IMR-90 (cell line): ENCODE data around the gene CLUH. TPM values are rescaled to one million over a fixed set of nuclear protein-coding genes. Genes with fewer than 3 reads are reported as not detected.

Experiments
- ATAC-seq: fragments of 200-7000 bp; cut with Tn5 transposase; 2 replicates; pipeline ENCODE4 v1.9.1; 2020; ENCODE audit warnings: low read depth, mild to moderate bottlenecking, moderate library complexity
- BruUV-seq: library from RNA; stranded (reverse); fragments of 400-500 nt; replicated peaks from 2 replicates; lab custom pipeline; 2021; lab: Mats Ljungman, UMichigan
- CTCF ChIA-PET: fragments of 300-600 bp; formaldehyde crosslinking; extraction: SDS; loops from one replicate; lab custom pipeline; 2021; ENCODE audit warnings: antibody characterized with exemption; lab: Yijun Ruan, JAX
- POLR2A ChIA-PET: fragments of 300-600 bp; sonication (Branson Sonifier 250); formaldehyde crosslinking; loops from one replicate; lab custom pipeline; 2022; ENCODE audit warnings: antibody characterized with exemption; ENCODE audit not compliant: unreplicated experiment; lab: Charles Lee
- DNase-seq: peaks from one replicate; pipeline ENCODE4 v3.0.0; 2013
- H2AFZ ChIP-seq: replicated peaks from 2 replicates; pipeline ENCODE3; 2013; ENCODE audit warnings: low read length, mild to moderate bottlenecking; ENCODE audit not compliant: poor library complexity
- H2AK5ac ChIP-seq: 2 replicates; pipeline ENCODE4 v1.6.1; 2013; ENCODE audit warnings: low read depth, low read length, inconsistent platforms
- H2AK9ac ChIP-seq: replicated peaks from 2 replicates; pipeline ENCODE3; 2013; ENCODE audit warnings: mild to moderate bottlenecking, low read depth, low read length, moderate library complexity; ENCODE audit not compliant: poor library complexity
- H2BK120ac ChIP-seq: 2 replicates; pipeline ENCODE4 v1.6.1; 2013; ENCODE audit warnings: low read depth, low read length, inconsistent platforms
- H2BK15ac ChIP-seq: 3 replicates; pipeline ENCODE4 v1.6.1; 2013; ENCODE audit warnings: low read depth, low read length, inconsistent platforms
- H2BK20ac ChIP-seq: 2 replicates; pipeline ENCODE4 v1.6.1; 2013; ENCODE audit warnings: low read depth, mild to moderate bottlenecking, inconsistent platforms, low read length, moderate library complexity
- H2BK5ac ChIP-seq: 2 replicates; pipeline ENCODE4 v1.6.1; 2013; ENCODE audit warnings: mild to moderate bottlenecking, low read depth, low read length, inconsistent platforms; ENCODE audit not compliant: poor library complexity, severe bottlenecking
- H3K14ac ChIP-seq: replicated peaks from 2 replicates; pipeline ENCODE4 v1.6.1; 2013; ENCODE audit warnings: low read depth, low read length, inconsistent platforms
- H3K18ac ChIP-seq: 2 replicates; pipeline ENCODE4 v1.6.1; 2013; ENCODE audit warnings: low read depth, low read length, control low read depth
- H3K23ac ChIP-seq: 2 replicates; pipeline ENCODE4 v1.6.1; 2013; ENCODE audit warnings: low read depth, low read length, inconsistent platforms
- H3K27ac ChIP-seq: 2 replicates; pipeline ENCODE4 v1.5.1; 2013; ENCODE audit warnings: mild to moderate bottlenecking, control low read depth, low read length; ENCODE audit not compliant: insufficient read depth
- H3K27me3 ChIP-seq: 2 replicates; pipeline ENCODE4 v1.6.1; 2013; ENCODE audit warnings: low read length; ENCODE audit not compliant: control insufficient read depth, insufficient read depth
- H3K36me3 ChIP-seq: 2 replicates; pipeline ENCODE4 v1.6.1; 2013; ENCODE audit warnings: low read length, mixed read lengths; ENCODE audit not compliant: control insufficient read depth, insufficient read depth
- H3K4ac ChIP-seq: 2 replicates; pipeline ENCODE4 v1.6.1; 2013; ENCODE audit warnings: low read depth, low read length, inconsistent platforms
- H3K4me1 ChIP-seq: 2 replicates; pipeline ENCODE4 v1.6.1; 2013; ENCODE audit warnings: low read length, mixed read lengths; ENCODE audit not compliant: control insufficient read depth, insufficient read depth
- H3K4me2 ChIP-seq: 2 replicates; pipeline ENCODE4 v1.6.1; 2013; ENCODE audit warnings: low read depth, mild to moderate bottlenecking, control low read depth, low read length, moderate library complexity
- H3K4me3 ChIP-seq: 2 replicates; pipeline ENCODE4 v1.5.1; 2013; ENCODE audit warnings: low read depth, mild to moderate bottlenecking, control low read depth, low read length, moderate library complexity; ENCODE audit not compliant: insufficient read depth
- H3K56ac ChIP-seq: 2 replicates; pipeline ENCODE4 v1.6.1; 2013; ENCODE audit warnings: low read length, inconsistent platforms; ENCODE audit not compliant: insufficient read depth; ENCODE audit errors: extremely low read depth
- H3K79me1 ChIP-seq, 2 experiments: 2 replicates each; pipeline ENCODE4 v1.6.1; 2013; ENCODE audit warnings: low read length in 2 of 2, inconsistent platforms in 1 of 2, low read depth in 1 of 2
- H3K9ac ChIP-seq: 2 replicates; pipeline ENCODE4 v1.6.1; 2013; ENCODE audit warnings: low read depth, low read length, control low read depth
- H3K9me1 ChIP-seq: 2 replicates; pipeline ENCODE4 v1.6.1; 2013; ENCODE audit warnings: low read length, inconsistent platforms; ENCODE audit not compliant: insufficient read depth
- H3K9me3 ChIP-seq: 2 replicates; pipeline ENCODE4 v1.6.1; 2013; ENCODE audit warnings: low read length; ENCODE audit not compliant: control insufficient read depth, insufficient read depth
- H4K20me1 ChIP-seq: 2 replicates; pipeline ENCODE4 v1.6.1; 2013; ENCODE audit warnings: low read length, inconsistent platforms; ENCODE audit not compliant: insufficient read depth
- H4K5ac ChIP-seq: 2 replicates; pipeline ENCODE4 v1.6.1; 2013; ENCODE audit warnings: mild to moderate bottlenecking, low read depth, low read length, control low read depth
- H4K8ac ChIP-seq, 2 experiments: 2 replicates each; pipeline ENCODE4 v1.6.1; 2013; ENCODE audit warnings: low read depth in 2 of 2, low read length in 2 of 2, control low read depth in 1 of 2, inconsistent platforms in 1 of 2
- H4K91ac ChIP-seq: 2 replicates; pipeline ENCODE4 v1.6.1; 2013; ENCODE audit warnings: low read depth, low read length, inconsistent platforms; ENCODE audit not compliant: insufficient read depth
- MAFK ChIP-seq: IDR thresholded peaks from 2 replicates; pipeline ENCODE4 v1.6.1; 2012; ENCODE audit warnings: low read depth, low read length, improper control_type of control experiment
- SMC3 ChIP-seq: fragments of 150-350 bp; IDR thresholded peaks from 2 replicates; pipeline ENCODE4 v1.6.1; 2016; ENCODE audit warnings: low read depth, mild to moderate bottlenecking, antibody characterized with exemption, low read length, moderate library complexity
- WGBS, 2 experiments: methylation state at CpG; one replicate each; pipeline versions ENCODE4 v1.1.5 to v1.1.7; 2013; ENCODE audit warnings: missing lambda C conversion rate in 2 of 2; ENCODE audit not compliant: insufficient read length in 1 of 2; ENCODE audit errors: extremely low coverage in 2 of 2; 5-methylcytosine and 5-hydroxymethylcytosine counted together
- dilution Hi-C: fragments of 300-500 bp; cut with HindIII; formaldehyde crosslinking; loops from one replicate; pipeline ENCODE4 v1.14.3; 2018; ENCODE audit warnings: low sequenced_read_pairs; ENCODE audit not compliant: unreplicated experiment
- in situ Hi-C: fragments of 300-500 bp; cut with MboI; formaldehyde crosslinking; loops from 3 replicates; pipeline ENCODE4 v1.14.3; 2019; ENCODE audit warnings: low sequenced_read_pairs, inconsistent platforms, mixed read lengths
- intact Hi-C: fragments of 100-400 bp; cut with micrococcal nuclease; formaldehyde crosslinking; loops from 2 replicates; pipeline ENCODE4 v1.10.0; 2022
- polyA plus RNA-seq, 3 experiments: library from polyadenylated mRNA; depleted of rRNA; stranded (reverse); fragments of >200 nt; gene quantifications; 2 replicates each; pipeline ENCODE4 v1.2.3, GENCODE V29; 2012; ENCODE audit warnings: low replicate concordance in 1 of 3
- total RNA-seq: library from RNA; depleted of rRNA; stranded (reverse); fragments of >200 nt; gene quantifications from 2 replicates; pipeline ENCODE4 v1.2.3, GENCODE V29; 2012
- TF ChIP-seq, protein P1 (sequence below): fragments of 150-350 bp; IDR thresholded peaks from 2 replicates; pipeline ENCODE4 v1.6.1; 2016; ENCODE audit warnings: low read depth, mild to moderate bottlenecking, low read length, moderate library complexity, borderline replicate concordance

The CLUH gene
- total and polyA plus RNA-seq, 2 of the 4 experiments (the other 2 are of a cell fraction) = 12.9 to 42.0 TPM

DNA sequence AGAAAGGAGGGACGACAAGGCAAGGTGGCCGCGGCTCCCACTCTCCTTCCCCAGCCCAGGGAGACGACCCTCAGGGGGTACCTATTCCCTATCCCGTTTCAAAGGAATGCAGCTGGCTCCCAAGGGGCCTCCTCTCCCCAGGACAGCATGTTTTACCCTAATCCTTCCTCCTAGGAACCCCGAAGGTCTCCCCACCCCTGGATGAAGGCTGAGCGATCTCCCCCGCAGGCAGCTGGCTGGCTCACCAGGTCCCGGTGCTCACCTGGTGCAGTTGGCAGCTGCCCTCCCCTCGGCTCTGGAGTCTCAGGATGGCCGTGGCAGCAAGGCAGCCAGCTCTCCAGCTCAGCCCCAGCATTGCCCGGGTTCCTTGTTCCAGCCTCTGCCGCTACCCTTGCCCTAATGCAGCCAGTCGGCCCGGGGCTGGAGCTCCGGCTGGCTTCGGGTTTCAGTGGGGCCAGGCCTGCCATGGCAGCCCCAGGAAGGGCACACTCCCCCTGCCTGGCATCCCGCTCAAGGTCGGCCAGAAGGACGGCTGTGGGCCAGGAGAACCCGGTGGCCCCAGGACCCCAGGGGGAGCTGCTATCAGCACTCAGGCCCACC is 4.6 kb downstream of the CLUH start:
- no peak overlapping the region for H4K91ac ChIP-seq
- H3K23ac ChIP-seq = no peak overlapping the region
- no peak overlapping the region for H3K4me3 ChIP-seq
- peaks cover 27% of the 10 kb centered on the region for H3K4me1 ChIP-seq
- H4K5ac ChIP-seq = no peak overlapping the region
- H3K27ac ChIP-seq = no peak overlapping the region
- no peak overlapping the region for H2BK15ac ChIP-seq
- H2BK5ac ChIP-seq = no peak overlapping the region
- no peak overlapping the region for H3K4ac ChIP-seq
- H3K27me3 ChIP-seq = no peaks in the 10 kb centered on the region
- no peak overlapping the region for H2BK20ac ChIP-seq
- DNase-seq = no peak
- no peak overlapping the region for H3K56ac ChIP-seq
- TF ChIP-seq MAFK = no peak
- TF ChIP-seq, protein P1, sequence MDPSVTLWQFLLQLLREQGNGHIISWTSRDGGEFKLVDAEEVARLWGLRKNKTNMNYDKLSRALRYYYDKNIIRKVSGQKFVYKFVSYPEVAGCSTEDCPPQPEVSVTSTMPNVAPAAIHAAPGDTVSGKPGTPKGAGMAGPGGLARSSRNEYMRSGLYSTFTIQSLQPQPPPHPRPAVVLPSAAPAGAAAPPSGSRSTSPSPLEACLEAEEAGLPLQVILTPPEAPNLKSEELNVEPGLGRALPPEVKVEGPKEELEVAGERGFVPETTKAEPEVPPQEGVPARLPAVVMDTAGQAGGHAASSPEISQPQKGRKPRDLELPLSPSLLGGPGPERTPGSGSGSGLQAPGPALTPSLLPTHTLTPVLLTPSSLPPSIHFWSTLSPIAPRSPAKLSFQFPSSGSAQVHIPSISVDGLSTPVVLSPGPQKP = no peak
- no peak for TF ChIP-seq SMC3
- ChIA-PET CTCF (no interaction called here), POLR2A (no interaction called here)
- H3K9me3 ChIP-seq = no peaks in the 10 kb centered on the region
- no TSS peak for BruUV-seq
- dilution Hi-C loops = no loop called here
- H3K9me1 ChIP-seq = peaks cover 16% of the 10 kb centered on the region
- H2BK120ac ChIP-seq = no peak overlapping the region
- H3K79me1 ChIP-seq = peaks cover 11 to 82% of the 10 kb centered on the region in 2 experiments
- no peak overlapping the region for H4K8ac ChIP-seq
- no peak overlapping the region for H3K14ac ChIP-seq
- 83% methylated on average over 7 of the region's 21 CpGs; no CpG with 5 or more reads in 1 of the 2 experiments for WGBS, 2 experiments
- no peak for ATAC-seq
- H2AK9ac ChIP-seq = no peak overlapping the region
- H3K36me3 ChIP-seq = peaks cover 18% of the 10 kb centered on the region
- H3K4me2 ChIP-seq = no peak overlapping the region
- peaks cover 79% of the 10 kb centered on the region for H4K20me1 ChIP-seq
- no peak overlapping the region for H3K9ac ChIP-seq
- no peak overlapping the region for H2AK5ac ChIP-seq
- peak overlapping the region; percentile 28 for H2AFZ ChIP-seq
- no peak overlapping the region for H3K18ac ChIP-seq
- in situ Hi-C loops = no loop called here
- intact Hi-C loops = no loop called here
